Measurements from ENCODE around the gene LAMA3. TPM values are rescaled to one million over a fixed set of nuclear protein-coding genes. Genes with fewer than 3 reads are reported as not detected.

The LAMA3 gene
- total and polyA plus RNA-seq, 5 experiments from 2014 or later, result not detected

DNA sequence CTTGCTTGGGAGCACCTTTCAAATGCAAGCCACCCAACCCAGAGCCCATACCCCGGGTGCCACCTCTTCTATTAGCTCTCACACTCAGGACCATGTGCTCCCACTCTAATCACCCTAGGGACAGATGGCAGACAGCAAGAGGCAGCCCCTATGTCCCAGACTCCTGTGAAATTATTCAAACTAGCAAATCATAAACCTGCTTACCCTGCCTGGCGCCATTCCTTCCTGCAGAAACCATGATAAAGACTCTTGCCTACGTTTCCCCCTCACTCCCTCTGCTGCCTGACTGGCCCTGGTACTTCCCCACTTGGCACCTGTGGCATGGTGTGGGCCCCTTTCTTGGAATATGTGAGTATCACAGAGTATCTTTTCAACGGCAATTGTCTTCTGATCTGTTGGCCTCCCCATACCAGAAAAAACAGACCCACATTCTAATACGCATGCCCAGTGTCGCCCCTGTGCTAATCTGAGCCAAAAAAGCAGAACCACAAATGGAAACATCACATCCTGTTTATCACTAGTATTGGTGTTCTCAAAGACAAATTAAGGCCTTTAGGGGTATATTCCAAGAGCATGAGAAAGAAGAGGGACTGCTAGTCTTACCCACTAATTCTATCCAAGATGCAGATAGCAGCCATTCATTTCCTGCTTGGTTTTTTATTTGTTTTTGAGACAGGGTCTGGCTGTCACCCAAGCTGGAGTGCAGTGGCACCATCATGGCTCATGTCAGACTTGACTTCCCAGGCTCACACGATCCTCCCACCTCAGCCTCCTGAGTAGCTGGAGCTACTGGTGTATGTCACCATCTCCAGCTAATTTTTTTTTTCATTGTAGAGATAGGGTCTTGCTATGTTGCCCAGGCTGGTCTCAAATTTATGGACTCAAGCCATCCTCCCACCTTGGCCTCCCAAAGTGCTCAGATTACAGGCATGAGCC, 281.2 kb downstream of the LAMA3 start:
- H3K27me3 Mint-ChIP-seq, result no peaks in the 10 kb centered on the region
- ATAC-seq (peak; percentile 83 to 88), DNase-seq (peak in 9 of 10 donors; percentile 42 to 82 (median 63))
- H3K4me3 Mint-ChIP-seq, result peak overlapping the region; percentile 32 to 83 (median 60)
- H3K27ac Mint-ChIP-seq, result peak overlapping the region; percentile 91 to 99 (median 96)
- peaks cover 34 to 71% (median 64%) of the 10 kb centered on the region in 4 donors for H3K4me1 Mint-ChIP-seq
- POLR2A ChIA-PET, result interaction anchor here (0.7 to 1.3 kb wide), 2 partner anchors 27 to 45 kb away, joined by 3 read pairs; no protein-coding TSS in a partner anchor
- peaks cover 0 to 3% (median 0%) of the 10 kb centered on the region in 3 donors for H3K36me3 Mint-ChIP-seq
- peaks cover 0 to 5% (median 0%) of the 10 kb centered on the region in 9 donors for H3K9me3 Mint-ChIP-seq

DNA sequence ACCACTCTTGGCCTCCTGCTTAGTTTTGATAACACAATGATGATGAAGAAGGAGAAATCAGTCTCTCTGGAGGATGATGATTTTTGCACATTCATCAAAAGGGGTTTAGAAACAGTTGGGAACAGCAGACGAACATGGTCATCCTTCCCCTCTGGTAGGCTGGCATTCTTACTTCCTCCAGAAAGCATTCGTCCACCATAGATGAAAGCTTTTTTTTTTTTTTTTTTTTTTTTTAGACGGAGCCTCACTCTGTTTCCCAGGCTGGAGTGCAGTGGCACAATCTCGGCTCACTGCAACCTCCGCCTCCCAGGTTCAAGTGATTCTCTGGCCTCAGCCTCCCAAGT, 281.8 kb downstream of the LAMA3 start:
- ATAC-seq (no peak), DNase-seq (no peak)
- H3K4me3 Mint-ChIP-seq, result peak overlapping the region in 7 of 10 donors; percentile 48 to 83 (median 64)
- H3K4me1 Mint-ChIP-seq, result peaks cover 30 to 65% (median 58%) of the 10 kb centered on the region in 4 donors
- H3K27ac Mint-ChIP-seq, result peak overlapping the region; percentile 91 to 99 (median 96)
- peaks cover 0 to 5% (median 0%) of the 10 kb centered on the region in 9 donors for H3K9me3 Mint-ChIP-seq
- POLR2A ChIA-PET, result interaction anchor here (0.5 to 1.3 kb wide), 4 partner anchors 26 to 151 kb away, joined by 3 to 4 read pairs (median 3); no protein-coding TSS in a partner anchor
- no peaks in the 10 kb centered on the region for H3K27me3 Mint-ChIP-seq
- H3K36me3 Mint-ChIP-seq, result peaks cover 0 to 3% (median 0%) of the 10 kb centered on the region in 3 donors

DNA sequence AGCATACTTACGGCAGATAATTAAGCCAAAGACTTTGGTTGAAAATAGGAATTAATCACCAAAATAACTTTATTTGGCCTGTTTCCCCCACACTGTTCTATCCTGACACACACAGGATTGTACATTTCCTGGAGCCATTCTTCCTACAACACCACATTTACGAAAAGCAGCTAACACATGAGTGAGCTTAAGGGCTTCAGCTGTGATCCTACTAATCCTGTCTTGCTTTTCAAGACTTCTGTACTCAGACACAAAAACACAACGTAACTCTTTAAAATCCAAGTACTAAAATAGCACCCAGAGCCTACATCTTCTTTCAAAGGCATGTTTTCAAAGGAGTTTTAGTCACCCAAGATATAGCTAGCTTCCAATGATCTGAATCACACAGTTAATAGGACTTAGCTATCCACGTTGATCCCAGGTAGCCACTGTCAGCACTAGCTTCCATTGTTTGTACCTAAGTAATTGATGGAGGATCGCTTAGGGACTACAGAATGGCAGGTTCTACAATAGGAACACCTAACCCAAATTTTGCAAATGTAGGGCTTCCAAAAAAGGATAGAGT, 282.5 kb downstream of the LAMA3 start:
- no peak for ATAC-seq

DNA sequence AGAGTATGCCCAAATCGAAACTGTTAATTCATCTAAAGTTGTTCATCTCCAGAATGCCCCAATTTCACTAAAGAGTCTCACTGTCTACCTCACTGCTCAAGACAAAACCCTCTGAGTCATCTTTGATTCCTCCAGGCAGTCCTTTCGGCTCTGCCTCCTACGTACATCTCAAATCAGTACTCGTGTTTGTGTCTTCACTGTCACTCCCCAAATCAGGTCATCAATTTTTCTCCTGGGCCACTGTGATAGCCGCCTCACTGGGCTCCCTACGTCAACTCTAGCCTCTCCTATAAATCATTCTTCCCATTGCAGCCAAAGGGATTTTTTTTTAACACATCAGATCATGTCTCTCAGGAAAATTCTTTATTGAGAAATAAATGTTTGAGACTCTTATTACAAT, 283.2 kb downstream of the LAMA3 start:
- Mint-ChIP-seq H3K36me3 (peaks cover 0 to 10% (median 4%) of the 10 kb centered on the region in 3 donors), H3K4me1 (peaks cover 24 to 63% (median 54%) of the 10 kb centered on the region in 4 donors), H3K4me3 (peak overlapping the region in 3 of 10 donors; percentile 4 to 44 (median 26)), H3K9me3 (peaks cover 0 to 13% (median 5%) of the 10 kb centered on the region in 9 donors), H3K27me3 (no peaks in the 10 kb centered on the region), H3K27ac (peak overlapping the region in 8 of 10 donors; percentile 10 to 85 (median 78))
- DNase-seq, result no peak
- ATAC-seq, result no peak
- POLR2A ChIA-PET, result interaction anchor here (0.9 kb wide), 1 partner anchor 43 kb away, joined by 4 read pairs; the partner anchor contains the start of gene TTC39C

More for the DNA sequence above, 282.5 kb downstream of the LAMA3 start:
- Mint-ChIP-seq H3K4me1 (peaks cover 29 to 63% (median 56%) of the 10 kb centered on the region in 4 donors), H3K36me3 (peaks cover 0 to 7% (median 0%) of the 10 kb centered on the region in 3 donors), H3K4me3 (peak overlapping the region in 1 of 10 donors; percentile 22), H3K9me3 (peaks cover 0 to 6% (median 0%) of the 10 kb centered on the region in 9 donors), H3K27ac (peak overlapping the region in 9 of 10 donors; percentile 15 to 82 (median 66)), H3K27me3 (no peaks in the 10 kb centered on the region)
- no peak for DNase-seq
- POLR2A ChIA-PET, result interaction anchor here (0.5 to 1.3 kb wide), 3 partner anchors 37 to 150 kb away, joined by 3 to 4 read pairs (median 3); no protein-coding TSS in a partner anchor

DNA sequence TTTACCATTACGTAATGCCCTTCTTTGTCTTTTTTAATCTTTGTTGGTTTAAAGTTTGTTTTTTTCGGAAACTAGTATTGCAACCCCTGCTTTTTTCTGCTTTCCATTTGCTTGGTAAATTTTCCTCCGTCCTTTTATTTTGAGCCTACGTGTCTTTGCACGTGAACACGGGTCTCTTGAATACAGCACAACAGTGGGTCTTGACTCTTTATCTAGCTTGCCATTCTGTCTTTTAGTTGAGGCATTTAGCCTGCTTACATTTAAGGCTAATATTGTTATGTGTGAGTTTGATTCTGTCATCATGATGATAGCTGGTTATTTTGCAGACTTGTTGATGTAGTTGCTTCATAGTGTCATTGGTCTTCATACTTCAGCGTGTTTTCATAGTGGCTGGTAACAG, 287.9 kb downstream of the LAMA3 start:
- no peak for DNase-seq
- Mint-ChIP-seq H3K4me1 (peaks cover 14 to 45% (median 33%) of the 10 kb centered on the region in 4 donors), H3K27me3 (no peaks in the 10 kb centered on the region), H3K27ac (peak overlapping the region in 2 of 10 donors; percentile 5 to 66), H3K4me3 (peak overlapping the region in 1 of 10 donors; percentile 14), H3K9me3 (peaks cover 0 to 18% (median 3%) of the 10 kb centered on the region in 9 donors), H3K36me3 (peaks cover 0 to 7% (median 4%) of the 10 kb centered on the region in 3 donors)
- no peak for ATAC-seq
- POLR2A ChIA-PET, result interaction anchor here (0.6 to 2.7 kb wide), 4 partner anchors 10 to 133 kb away, joined by 3 to 9 read pairs (median 5); no protein-coding TSS in a partner anchor

DNA sequence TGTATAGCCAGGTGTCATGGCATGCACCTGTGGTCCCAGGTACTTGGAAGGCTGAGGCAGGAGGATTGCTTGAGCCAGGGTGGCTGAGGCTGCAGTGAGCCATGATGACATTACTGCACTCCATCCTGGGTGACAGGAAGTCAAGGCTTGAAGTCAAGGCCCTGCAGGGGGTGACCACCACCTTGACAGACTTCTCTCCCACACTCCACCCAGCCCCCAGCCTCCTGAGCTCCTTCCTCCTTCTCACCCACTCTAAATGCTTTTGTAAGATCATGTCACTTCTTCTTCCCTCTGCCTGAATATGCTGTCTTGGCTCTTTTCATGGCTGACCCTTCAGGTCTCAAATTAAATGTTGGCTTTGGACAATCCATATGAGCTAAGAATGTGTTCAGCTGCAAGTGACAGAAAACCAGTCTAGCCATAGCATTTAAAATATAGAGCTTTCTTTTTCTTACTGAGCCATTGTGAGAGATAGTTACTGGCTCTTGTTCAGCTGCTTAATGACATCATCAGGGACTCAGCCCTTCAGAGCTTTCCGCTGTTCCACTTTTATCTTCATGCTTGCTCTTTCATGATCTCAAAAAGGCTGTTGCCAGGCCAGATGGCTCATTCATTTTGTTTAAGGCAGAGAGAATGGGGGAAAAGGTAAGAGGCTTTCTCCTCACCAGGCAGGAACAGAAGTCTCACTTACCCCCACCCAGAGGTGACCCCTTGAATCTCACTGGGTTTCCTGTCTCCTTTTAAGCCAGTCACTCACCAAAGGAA, 288.6 kb downstream of the LAMA3 start:
- Mint-ChIP-seq H3K27ac (peak overlapping the region; percentile 37 to 87 (median 78)), H3K4me3 (peak overlapping the region in 7 of 10 donors; percentile 9 to 61 (median 38)), H3K27me3 (no peaks in the 10 kb centered on the region), H3K36me3 (peaks cover 0 to 7% (median 4%) of the 10 kb centered on the region in 3 donors), H3K9me3 (peaks cover 0 to 18% (median 3%) of the 10 kb centered on the region in 9 donors), H3K4me1 (peaks cover 15 to 37% (median 28%) of the 10 kb centered on the region in 4 donors)
- ATAC-seq (peak; percentile 97 to 98), DNase-seq (peak in 7 of 10 donors; percentile 25 to 69 (median 32))
- POLR2A ChIA-PET, result interaction anchor here (0.6 to 2.7 kb wide), 5 partner anchors 11 to 133 kb away, joined by 3 to 9 read pairs (median 4); no protein-coding TSS in a partner anchor

DNA sequence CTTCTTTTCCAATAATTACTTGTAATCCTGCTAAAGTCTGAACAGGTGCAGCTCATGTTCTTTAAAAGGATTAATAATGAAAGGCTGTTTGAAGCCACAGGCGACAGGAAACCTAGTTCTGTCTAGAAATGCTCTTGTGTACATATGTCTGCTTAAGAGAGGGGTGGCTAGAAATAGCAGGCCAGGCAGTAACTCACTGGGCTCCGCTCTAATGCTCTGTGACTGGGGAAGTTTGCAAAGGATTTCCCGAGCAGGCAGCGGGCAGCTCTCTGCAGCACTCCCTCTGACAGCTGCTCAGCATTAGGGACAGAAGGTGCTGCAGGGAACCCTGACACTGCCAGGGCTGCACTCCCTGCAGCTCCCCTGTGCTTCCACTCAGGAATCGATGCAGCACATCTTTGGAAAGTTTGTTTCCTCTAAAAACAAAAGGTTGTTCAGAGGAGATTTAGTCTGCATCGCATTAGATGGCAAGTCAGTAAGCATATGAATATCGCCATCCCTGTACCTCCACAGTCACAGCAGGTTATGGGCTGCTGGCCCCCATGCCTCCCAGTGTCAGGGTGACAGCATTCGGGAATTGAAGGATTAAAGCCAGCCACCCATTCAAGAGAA, 292.2 kb downstream of the LAMA3 start:
- POLR2A ChIA-PET, result interaction anchor here (1.1 kb wide), 1 partner anchor 10 kb away, joined by 4 read pairs; no protein-coding TSS in a partner anchor

DNA sequence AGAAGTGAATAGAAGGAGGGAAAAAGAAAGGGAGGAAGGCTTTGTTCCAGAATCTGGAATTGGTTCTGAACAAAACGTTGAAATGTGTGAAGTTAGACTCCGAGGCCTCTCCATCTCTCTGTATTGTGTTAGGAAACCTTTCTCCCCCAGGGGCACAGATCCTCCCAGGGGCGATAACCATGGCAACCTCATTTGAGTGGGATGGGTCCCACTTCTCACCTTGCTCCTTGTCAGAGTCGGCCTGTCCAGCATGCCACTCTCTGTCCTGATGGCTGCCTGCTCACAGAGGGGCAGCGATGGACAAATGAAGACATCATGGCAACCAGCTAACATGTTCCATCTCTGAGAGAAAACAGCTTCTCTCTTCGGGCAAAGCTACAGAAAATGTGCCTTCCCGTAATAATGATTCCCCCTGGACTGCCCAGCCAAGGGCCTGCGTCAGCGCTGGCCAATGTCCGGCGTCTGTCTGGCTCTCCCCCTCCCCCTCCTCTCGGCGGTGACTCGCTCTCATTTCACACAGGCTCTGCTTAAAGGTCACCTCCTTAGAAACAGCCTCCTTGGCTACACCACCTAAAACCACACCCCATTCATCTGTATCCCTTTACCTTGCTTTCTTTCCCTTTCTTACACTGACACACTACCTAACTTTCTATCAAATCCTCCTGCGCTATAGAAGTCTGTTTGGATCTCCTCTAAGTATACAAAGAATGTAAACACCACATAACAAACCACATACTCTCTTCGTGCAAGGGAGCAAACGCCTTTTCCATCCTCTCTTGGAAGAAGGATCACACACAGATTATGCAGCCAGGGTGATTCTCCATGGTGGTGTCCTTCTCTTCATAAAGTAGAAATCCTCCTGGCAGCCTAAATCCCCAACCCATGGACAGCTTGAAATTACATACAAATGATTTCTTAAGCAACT, 293.2 kb downstream of the LAMA3 start:
- H3K36me3 Mint-ChIP-seq, result no peaks in the 10 kb centered on the region
- peaks cover 16 to 33% (median 24%) of the 10 kb centered on the region in 4 donors for H3K4me1 Mint-ChIP-seq
- peak overlapping the region in 4 of 10 donors; percentile 9 to 65 (median 24) for H3K27ac Mint-ChIP-seq
- peaks cover 0 to 6% (median 0%) of the 10 kb centered on the region in 9 donors for H3K9me3 Mint-ChIP-seq
- H3K4me3 Mint-ChIP-seq, result no peak overlapping the region
- DNase-seq (no peak), ATAC-seq (no peak)
- no peaks in the 10 kb centered on the region for H3K27me3 Mint-ChIP-seq
- POLR2A ChIA-PET, result no interaction called here

More for the DNA sequence above, 292.2 kb downstream of the LAMA3 start:
- ATAC-seq (no peak), DNase-seq (no peak)
- H3K9me3 Mint-ChIP-seq, result peaks cover 0 to 15% (median 3%) of the 10 kb centered on the region in 9 donors
- no peaks in the 10 kb centered on the region for H3K27me3 Mint-ChIP-seq
- peak overlapping the region in 5 of 10 donors; percentile 3 to 31 (median 15) for H3K27ac Mint-ChIP-seq
- peaks cover 13 to 34% (median 28%) of the 10 kb centered on the region in 4 donors for H3K4me1 Mint-ChIP-seq
- peaks cover 0 to 6% (median 4%) of the 10 kb centered on the region in 3 donors for H3K36me3 Mint-ChIP-seq
- no peak overlapping the region for H3K4me3 Mint-ChIP-seq

DNA sequence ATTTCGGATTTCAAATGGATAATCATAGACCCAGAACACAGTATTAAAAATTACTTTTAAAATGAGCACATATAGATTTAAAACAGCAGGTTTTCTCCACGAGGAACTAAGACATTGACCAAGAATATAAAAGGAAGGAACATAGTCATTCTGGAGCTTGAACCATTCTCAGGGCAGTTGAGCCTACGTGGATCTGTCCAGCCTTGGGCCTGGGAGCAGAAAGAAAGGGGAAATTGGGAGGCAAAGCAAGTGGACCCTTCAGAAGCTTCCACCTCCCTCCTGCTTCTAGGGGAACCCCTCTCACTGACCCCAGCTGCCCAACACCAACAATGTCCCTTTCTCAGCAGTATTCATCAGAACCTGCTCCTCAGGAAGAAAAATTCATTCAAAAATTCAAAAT, 293.9 kb downstream of the LAMA3 start:
- Mint-ChIP-seq H3K9me3 (peaks cover 0 to 2% (median 0%) of the 10 kb centered on the region in 9 donors), H3K27ac (peak overlapping the region in 2 of 10 donors; percentile 30 to 65), H3K27me3 (no peaks in the 10 kb centered on the region), H3K4me3 (no peak overlapping the region), H3K36me3 (no peaks in the 10 kb centered on the region), H3K4me1 (peaks cover 14 to 30% (median 23%) of the 10 kb centered on the region in 4 donors)
- DNase-seq (no peak), ATAC-seq (no peak)
- POLR2A ChIA-PET, result no interaction called here

DNA sequence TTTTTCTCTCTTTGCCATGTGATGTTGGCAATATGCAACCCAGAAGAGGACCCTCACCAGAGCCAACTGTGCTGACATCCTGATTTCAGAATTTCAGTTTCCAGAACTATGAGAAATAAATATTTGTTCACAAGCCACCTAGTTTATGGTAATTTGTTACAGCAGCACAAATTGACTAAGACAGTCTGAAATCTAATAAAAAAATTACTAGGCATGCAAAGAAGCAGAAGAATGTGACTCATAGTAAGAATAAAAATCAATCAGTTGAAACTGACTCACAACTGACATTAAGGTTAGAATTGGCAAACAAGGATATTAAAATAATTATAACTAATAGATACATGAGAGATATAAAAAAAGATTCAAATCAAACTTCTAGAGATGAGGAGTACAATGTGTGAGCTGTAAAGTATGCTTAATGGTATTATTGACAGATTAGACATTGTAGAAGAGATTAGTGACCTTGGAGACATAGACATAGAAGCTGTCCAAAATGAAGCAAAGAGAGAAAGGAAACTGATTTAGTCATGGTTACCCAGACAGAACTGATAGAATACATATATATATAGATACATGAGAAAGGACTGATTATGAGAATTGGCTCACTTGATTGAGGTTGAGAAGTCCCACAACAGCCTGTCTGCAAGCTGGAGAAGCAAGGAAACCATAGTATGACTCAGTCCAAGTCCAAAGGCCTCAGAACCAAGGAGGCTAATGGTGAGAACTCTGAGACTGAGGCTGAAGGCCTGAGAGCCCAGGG, 297.5 kb downstream of the LAMA3 start:
- Mint-ChIP-seq H3K27me3 (no peaks in the 10 kb centered on the region), H3K27ac (peak overlapping the region in 2 of 10 donors; percentile 19 to 44), H3K4me1 (peaks cover 16 to 38% (median 27%) of the 10 kb centered on the region in 4 donors), H3K9me3 (peaks cover 0 to 2% (median 0%) of the 10 kb centered on the region in 9 donors), H3K4me3 (no peak overlapping the region), H3K36me3 (no peaks in the 10 kb centered on the region)
- POLR2A ChIA-PET, result interaction anchor here (1.3 kb wide), 1 partner anchor 20 kb away, joined by 3 read pairs; no protein-coding TSS in a partner anchor
- DNase-seq (no peak), ATAC-seq (no peak)
